GM12801 (cell line): ENCODE results near the gene DNAJC22.

Experiments used
- TF ChIP-seq, protein P1 (sequence below): IDR thresholded peaks from one replicate; pipeline ENCODE4 v1.5.1; 2011; ENCODE audit warnings: control low read depth; ENCODE audit not compliant: insufficient read length; ENCODE audit errors: extremely low read depth

The DNAJC22 gene

DNA sequence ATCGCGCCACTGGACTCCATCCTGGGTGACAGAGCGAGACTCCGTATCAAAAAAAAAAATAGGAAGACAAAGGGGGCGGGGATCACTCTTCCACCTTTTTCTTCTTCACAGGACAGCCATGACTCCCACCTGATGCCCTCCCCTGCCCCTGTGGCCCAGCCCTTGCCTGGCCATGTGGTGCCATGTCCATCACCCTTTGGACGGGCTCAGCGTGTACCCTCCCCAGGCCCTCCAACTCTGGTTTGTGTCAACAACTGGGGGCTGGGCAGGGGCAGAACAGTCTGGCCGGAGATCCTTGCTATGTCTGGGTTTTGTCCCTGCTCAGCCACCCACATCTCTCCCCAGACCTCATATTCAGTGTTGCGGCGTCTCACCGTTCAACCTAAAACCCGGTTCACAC lies 17.9 kb upstream of the DNAJC22 start:
- TF ChIP-seq, protein P1, sequence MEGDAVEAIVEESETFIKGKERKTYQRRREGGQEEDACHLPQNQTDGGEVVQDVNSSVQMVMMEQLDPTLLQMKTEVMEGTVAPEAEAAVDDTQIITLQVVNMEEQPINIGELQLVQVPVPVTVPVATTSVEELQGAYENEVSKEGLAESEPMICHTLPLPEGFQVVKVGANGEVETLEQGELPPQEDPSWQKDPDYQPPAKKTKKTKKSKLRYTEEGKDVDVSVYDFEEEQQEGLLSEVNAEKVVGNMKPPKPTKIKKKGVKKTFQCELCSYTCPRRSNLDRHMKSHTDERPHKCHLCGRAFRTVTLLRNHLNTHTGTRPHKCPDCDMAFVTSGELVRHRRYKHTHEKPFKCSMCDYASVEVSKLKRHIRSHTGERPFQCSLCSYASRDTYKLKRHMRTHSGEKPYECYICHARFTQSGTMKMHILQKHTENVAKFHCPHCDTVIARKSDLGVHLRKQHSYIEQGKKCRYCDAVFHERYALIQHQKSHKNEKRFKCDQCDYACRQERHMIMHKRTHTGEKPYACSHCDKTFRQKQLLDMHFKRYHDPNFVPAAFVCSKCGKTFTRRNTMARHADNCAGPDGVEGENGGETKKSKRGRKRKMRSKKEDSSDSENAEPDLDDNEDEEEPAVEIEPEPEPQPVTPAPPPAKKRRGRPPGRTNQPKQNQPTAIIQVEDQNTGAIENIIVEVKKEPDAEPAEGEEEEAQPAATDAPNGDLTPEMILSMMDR: no peak

DNA sequence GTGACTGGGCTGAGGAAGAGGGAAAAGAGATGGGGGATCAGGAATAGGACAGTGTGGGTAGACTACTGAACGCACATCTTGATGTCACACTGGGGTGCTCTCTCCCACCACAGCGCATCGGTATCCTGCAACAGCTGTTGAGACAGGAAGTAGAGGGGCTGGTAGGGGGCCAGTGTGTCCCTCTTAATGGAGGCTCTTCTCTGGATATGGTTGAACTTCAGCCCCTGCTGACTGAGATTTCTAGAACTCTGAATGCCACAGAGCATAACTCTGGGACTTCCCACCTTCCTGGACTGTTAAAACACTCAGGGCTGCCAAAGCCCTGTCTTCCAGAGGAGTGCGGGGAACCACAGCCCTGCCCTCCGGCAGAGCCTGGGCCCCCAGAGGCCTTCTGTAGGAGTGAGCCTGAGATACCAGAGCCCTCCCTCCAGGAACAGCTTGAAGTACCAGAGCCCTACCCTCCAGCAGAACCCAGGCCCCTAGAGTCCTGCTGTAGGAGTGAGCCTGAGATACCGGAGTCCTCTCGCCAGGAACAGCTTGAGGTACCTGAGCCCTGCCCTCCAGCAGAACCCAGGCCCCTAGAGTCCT lies 16.6 kb upstream of the DNAJC22 start:
- TF ChIP-seq, protein P1: no peak

DNA sequence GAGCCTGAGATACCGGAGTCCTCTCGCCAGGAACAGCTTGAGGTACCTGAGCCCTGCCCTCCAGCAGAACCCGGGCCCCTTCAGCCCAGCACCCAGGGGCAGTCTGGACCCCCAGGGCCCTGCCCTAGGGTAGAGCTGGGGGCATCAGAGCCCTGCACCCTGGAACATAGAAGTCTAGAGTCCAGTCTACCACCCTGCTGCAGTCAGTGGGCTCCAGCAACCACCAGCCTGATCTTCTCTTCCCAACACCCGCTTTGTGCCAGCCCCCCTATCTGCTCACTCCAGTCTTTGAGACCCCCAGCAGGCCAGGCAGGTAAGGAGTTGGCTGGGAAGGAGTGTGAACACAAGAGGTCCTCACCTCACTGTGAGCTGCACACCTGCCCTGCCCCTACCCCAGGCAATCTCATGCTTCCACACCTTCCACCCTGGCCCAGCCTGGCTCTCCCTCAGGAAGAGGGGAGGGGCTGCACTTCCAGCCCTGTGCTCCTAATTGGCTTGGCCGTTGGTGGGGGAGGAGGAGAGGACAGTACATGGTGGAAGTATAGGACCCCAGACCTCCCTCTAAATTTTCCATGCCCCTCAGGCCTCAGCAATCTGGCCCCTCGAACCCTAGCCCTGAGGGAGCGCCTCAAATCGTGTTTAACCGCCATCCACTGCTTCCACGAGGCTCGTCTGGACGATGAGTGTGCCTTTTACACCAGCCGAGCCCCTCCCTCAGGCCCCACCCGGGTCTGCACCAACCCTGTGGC lies 15.9 kb upstream of the DNAJC22 start:
- TF ChIP-seq, protein P1: no peak

DNA sequence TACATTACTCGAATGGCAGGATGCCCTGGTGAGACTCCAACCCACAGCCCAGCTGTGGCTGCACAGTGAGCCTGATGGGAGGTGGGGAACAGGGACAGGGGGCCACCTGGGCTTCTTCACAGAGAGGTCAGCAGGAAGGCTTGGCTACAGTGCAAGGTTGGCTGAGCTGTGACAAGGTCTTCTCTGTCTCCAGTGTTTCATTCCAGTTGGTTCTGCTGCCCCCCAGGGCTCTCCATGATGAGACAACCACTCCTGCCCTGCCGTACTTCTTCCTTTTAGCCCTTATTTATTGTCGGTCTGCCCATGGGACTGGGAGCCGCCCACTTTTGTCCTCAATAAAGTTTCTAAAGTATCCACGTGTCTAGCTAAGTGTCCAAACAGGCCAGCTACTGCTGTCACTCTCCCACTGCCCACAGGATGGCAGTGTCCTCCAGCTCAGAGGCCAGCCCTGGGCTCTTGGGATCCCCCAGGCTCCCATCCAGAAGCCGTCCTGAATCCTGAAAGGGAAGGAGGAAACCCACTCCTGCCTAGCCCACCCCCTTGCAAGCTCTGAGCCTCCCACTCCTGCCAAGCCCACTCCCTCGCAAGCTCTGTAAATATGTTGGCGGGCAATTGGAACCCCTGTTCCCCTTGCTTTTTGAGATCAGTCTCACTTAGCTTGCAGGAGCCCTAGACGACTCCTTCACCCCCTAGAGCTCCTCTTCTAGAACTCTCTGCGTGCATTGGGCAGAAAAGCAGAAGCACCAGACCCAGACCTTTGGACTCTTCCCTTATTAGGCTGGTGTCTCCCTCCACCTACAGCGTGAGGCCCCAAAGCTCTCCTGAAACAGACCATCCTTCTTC lies 15.1 kb upstream of the DNAJC22 start:
- TF ChIP-seq, protein P1: no peak

DNA sequence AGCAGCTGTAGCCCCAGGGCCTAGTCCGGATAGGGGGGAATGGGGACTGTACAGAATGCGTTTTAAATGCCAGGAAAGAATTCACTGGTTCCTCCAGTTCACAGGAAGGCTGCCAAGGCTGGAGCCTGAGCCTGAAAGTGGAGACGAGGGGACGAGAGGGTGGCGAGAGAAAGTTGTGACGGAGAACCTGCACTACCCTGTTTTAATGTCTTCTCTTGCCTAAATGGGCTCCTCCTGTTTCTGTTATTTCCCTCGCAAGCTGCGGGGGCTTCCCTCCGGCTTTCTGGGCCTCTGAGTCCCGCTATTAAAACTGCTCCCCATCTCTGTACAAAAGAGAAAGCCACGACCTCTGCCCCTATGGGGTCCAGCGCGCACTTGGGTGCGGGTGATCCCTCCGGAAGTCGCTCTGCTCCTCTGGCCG lies 14.2 kb upstream of the DNAJC22 start:
- TF ChIP-seq, protein P1: no peak

DNA sequence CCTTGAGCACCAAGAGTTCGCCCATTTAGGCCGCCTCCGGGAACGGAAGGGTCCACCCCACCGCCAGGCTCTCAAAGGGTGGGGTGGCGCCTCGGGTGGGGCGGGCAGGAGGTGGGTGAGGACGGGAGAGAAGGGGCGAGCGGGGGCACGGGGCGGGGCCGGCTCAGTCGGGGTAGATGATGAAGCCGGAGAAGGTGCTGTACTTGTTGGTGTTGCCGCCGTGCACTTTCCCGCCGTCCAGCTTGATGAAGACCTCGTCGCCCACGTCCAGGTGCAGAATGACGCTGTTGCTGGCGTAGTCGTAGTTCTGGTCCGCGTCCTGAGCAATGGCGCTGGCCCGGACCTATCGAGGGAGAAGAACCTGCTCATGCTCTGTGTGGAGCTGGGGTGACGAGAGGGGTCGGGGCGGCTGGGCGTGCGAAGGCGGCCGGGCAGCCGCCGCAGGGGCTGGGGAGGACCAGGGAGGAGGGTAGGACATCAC lies 13.8 kb upstream of the DNAJC22 start:
- TF ChIP-seq, protein P1: no peak

DNA sequence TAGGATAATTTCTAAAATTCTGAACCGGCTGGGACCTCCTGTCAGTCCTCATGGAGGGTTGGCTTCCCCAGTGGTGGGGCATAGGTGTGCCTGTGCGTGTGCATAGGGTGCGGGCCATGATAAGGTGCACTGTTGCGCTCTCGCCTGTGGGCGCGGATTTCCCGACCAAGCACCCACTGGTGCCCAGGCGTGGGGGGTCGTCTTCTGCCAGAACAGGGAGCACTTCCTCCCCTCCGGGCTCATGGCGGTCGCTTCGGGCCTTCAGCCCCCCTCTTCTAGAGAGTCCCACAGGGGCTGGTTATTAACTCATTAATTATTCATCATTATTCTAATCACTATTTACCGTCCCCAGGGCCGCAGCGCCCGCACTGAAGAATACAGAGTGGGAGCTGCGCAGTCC lies 12.5 kb upstream of the DNAJC22 start:
- TF ChIP-seq, protein P1: no peak
